ENCODE measurements around the gene AKR7A2. TPM values are rescaled to one million over a fixed set of nuclear protein-coding genes. Genes with fewer than 3 reads are reported as not detected.

The AKR7A2 gene
- total RNA-seq = 30.0 and 31.1 TPM in 2 replicates

DNA sequence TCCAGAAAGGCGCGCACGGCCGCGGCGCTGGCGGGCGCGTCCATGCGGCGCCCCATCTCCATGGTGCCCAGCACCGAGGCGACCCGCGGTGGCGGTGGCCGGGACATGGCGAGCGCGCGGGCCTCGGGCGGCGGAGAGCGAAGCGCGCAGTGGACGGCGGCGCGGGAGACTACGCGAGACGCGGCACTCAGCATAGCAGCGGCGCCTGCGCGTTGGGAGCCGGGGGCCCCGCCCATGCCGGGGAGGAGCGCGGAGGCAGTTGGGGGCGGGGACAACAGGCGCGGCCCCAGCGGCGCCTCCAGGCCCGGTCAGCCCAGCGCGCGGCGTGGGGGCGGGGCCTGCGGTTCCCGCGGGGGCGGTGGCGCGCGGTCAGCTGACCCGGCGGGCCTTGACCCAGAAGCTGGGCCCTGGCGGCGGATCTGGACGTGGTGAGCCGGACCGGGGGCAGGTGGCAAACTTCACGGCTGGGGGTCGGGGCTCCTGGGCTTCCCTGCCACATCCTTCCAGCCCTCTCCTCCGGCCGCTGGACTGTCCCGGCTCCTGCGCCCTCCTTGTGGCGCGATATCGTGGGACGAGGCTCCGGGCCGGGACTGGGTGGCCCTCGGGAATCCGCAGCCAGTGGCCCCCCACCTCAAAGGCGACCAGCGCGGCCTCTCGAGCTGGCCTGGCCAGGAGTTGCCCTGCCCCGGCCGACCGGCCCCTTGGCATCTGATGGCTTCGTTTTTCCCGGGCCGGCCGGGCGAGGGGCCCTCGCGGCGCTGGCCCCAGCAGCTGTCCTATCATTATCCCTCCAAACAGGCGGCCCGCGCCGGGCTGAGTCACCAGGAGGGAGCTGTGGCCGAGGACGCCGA lies at the start of gene AKR7A2, which contains the start of gene SLC66A1:
AKR7A2 (minus strand) TSS at position 214 of the 851 bp plus-strand sequence; CDS start at position 194, 20 bp downstream.
SLC66A1 (plus strand) TSS at position 396 of the 851 bp plus-strand sequence. CDS start 5,352 bp downstream, outside the sequence.
- no peaks in the 10 kb centered on the region for H3K9me3 Mint-ChIP-seq
- peak within 1 kb of the TSS; percentile 91 for H3K4me3 Mint-ChIP-seq
- peak; percentile 93 for DNase-seq (ENCODE audit: low spot score)
- no peaks in the 10 kb centered on the region for H3K27me3 Mint-ChIP-seq (ENCODE audit: insufficient read depth)
- peaks cover 30% of the 10 kb centered on the region for H3K4me1 Mint-ChIP-seq (ENCODE audit: low read depth)
- H3K27ac Mint-ChIP-seq = peak within 1 kb of the TSS; percentile 87
- H3K36me3 Mint-ChIP-seq (ENCODE audit: low read depth) = peaks cover 19% of the 10 kb centered on the region
- intact Hi-C loops (cut with micrococcal nuclease) = loop anchor here (1.0 to 2.0 kb wide), 5 partner anchors 29 to 284 kb away; partner anchors contain the start of gene UBR4

DNA sequence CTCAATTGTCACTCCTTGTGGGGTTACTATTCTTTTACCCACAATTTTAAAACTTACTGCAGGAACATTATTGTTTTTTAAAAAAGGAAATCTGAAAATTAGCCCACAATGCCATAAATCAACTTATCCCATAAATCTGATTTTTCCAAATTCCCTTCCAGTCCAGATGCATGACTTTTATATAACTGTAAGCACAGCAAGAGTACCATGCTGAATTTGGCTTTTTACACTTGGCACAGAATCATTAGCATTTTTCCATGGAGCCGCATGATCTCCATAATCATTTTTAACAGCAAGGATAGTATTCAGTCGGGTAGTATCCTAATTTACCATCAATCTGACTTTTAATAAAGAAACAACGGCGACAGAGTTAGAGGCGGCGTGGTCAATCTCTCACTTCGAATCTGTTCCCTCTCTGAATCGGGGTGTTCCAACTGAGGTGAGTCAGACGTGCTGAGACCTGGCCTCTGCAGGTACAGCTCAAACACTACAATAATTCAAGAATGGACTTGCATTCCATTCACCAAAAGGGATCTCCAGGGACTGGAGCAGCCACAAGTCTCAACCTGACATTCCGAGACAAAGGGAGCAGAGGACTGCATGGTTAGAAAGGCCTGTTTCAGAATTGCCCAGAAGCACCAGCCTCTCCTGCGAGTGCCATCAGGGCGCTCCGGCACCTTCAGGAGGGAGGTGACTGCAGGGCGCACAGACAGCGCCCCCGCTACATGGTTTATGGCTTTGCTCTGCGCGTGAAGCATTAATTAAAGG lies 49.1 kb upstream of the AKR7A2 start:
- H3K4me3 Mint-ChIP-seq = no peak overlapping the region
- H3K4me1 Mint-ChIP-seq (ENCODE audit: low read depth) = peaks cover 17% of the 10 kb centered on the region
- H3K27ac Mint-ChIP-seq = no peak overlapping the region
- DNase-seq (ENCODE audit: low spot score) = no peak
- H3K27me3 Mint-ChIP-seq (ENCODE audit: insufficient read depth) = no peaks in the 10 kb centered on the region
- intact Hi-C loops (cut with micrococcal nuclease) = no loop called here
- peaks cover 12% of the 10 kb centered on the region for H3K36me3 Mint-ChIP-seq (ENCODE audit: low read depth)
- H3K9me3 Mint-ChIP-seq = no peaks in the 10 kb centered on the region

DNA sequence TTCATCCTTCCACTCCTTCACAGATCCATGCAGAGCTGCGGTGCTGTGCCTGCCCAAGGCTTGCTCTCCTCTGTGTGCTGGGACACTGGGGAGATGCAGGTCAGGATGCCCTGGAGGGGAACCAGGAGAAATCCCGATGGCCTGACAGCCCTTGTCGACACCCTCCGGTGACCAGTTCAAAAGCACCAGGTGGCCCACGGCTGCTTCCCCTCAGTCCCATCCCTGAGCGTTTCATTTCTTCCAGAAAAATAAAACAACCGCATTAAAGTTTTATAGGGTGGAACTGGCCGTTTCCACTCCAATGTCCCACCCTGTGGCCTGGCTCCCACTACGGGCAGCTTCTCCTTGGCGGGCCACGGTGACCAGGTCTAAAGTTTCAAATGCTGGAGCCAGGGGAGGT lies 48.5 kb upstream of the AKR7A2 start:
- DNase-seq (ENCODE audit: low spot score) = no peak
- Mint-ChIP-seq H3K9me3 (no peaks in the 10 kb centered on the region), H3K27me3 (ENCODE audit: insufficient read depth) (no peaks in the 10 kb centered on the region), H3K4me3 (no peak overlapping the region), H3K36me3 (ENCODE audit: low read depth) (peaks cover 16% of the 10 kb centered on the region), H3K4me1 (ENCODE audit: low read depth) (peaks cover 17% of the 10 kb centered on the region), H3K27ac (no peak overlapping the region)
- intact Hi-C loops (cut with micrococcal nuclease) = no loop called here

- Mint-ChIP-seq H3K4me3 (no peak overlapping the region), H3K36me3 (ENCODE audit: low read depth) (peaks cover 17% of the 10 kb centered on the region), H3K4me1 (ENCODE audit: low read depth) (peaks cover 17% of the 10 kb centered on the region), H3K9me3 (no peaks in the 10 kb centered on the region), H3K27ac (no peak overlapping the region), H3K27me3 (ENCODE audit: insufficient read depth) (no peaks in the 10 kb centered on the region)
- no peak for DNase-seq (ENCODE audit: low spot score)
- intact Hi-C loops (cut with micrococcal nuclease) = no loop called here
Measured at GRCh38 chr1:19360016-19360415, 48.1 kb upstream of the AKR7A2 start.

GRCh38 chr1:19359357-19359756 lies 47.4 kb upstream of the AKR7A2 start:
- H3K9me3 Mint-ChIP-seq = no peaks in the 10 kb centered on the region
- no peak for DNase-seq (ENCODE audit: low spot score)
- peaks cover 17% of the 10 kb centered on the region for H3K4me1 Mint-ChIP-seq (ENCODE audit: low read depth)
- no peak overlapping the region for H3K27ac Mint-ChIP-seq
- no peak overlapping the region for H3K4me3 Mint-ChIP-seq
- intact Hi-C loops (cut with micrococcal nuclease) = no loop called here
- peaks cover 18% of the 10 kb centered on the region for H3K36me3 Mint-ChIP-seq (ENCODE audit: low read depth)
- no peaks in the 10 kb centered on the region for H3K27me3 Mint-ChIP-seq (ENCODE audit: insufficient read depth)

GRCh38 chr1:19358710-19359109 lies 46.8 kb upstream of the AKR7A2 start:
- Mint-ChIP-seq H3K4me3 (no peak overlapping the region), H3K4me1 (ENCODE audit: low read depth) (peaks cover 17% of the 10 kb centered on the region), H3K36me3 (ENCODE audit: low read depth) (peaks cover 20% of the 10 kb centered on the region), H3K27me3 (ENCODE audit: insufficient read depth) (no peaks in the 10 kb centered on the region), H3K9me3 (no peaks in the 10 kb centered on the region), H3K27ac (no peak overlapping the region)
- intact Hi-C loops (cut with micrococcal nuclease) = no loop called here
- no peak for DNase-seq (ENCODE audit: low spot score)

DNA sequence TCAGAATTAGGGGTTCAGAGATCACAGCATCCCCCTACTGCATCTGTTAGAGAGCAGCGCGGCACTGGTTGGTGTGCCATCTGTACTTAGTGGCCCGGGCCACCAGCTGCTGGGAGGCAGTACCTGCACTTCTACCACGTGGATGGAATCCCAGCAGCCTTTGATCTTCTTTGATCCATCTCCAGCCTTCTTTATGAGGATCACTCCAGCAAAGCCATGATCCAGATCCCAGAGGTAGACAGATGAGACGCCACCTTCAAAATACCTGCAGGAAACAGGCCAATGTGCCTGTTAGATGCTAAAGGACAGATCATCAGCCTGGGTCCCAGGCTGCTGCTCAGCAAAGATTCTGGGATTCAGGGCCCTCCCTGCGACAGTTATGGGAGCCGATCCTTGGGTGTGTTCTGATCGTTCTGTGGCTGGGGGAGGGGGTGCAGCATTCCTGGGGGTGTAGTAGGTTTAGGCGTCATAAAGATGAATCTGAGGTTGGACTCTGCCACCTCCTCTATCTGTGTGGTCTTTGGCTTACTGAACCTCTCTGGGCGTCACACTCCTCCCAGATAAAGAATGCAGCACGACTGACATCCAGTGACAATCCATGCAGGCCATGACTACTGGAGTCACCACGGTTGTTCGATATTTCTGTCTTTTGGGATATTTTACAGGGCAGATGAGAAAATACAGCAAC lies 45.5 kb upstream of the AKR7A2 start:
- H3K27me3 Mint-ChIP-seq (ENCODE audit: insufficient read depth) = no peaks in the 10 kb centered on the region
- H3K4me3 Mint-ChIP-seq = no peak overlapping the region
- no peaks in the 10 kb centered on the region for H3K9me3 Mint-ChIP-seq
- intact Hi-C loops (cut with micrococcal nuclease) = no loop called here
- peaks cover 21% of the 10 kb centered on the region for H3K36me3 Mint-ChIP-seq (ENCODE audit: low read depth)
- peaks cover 17% of the 10 kb centered on the region for H3K4me1 Mint-ChIP-seq (ENCODE audit: low read depth)
- peak overlapping the region; percentile 29 for H3K27ac Mint-ChIP-seq
- no peak for DNase-seq (ENCODE audit: low spot score)

GRCh38 chr1:19356266-19356665 lies 44.3 kb upstream of the AKR7A2 start:
- H3K4me3 Mint-ChIP-seq = no peak overlapping the region
- intact Hi-C loops (cut with micrococcal nuclease) = no loop called here
- H3K36me3 Mint-ChIP-seq (ENCODE audit: low read depth) = peaks cover 24% of the 10 kb centered on the region
- H3K4me1 Mint-ChIP-seq (ENCODE audit: low read depth) = peaks cover 16% of the 10 kb centered on the region
- H3K9me3 Mint-ChIP-seq = no peaks in the 10 kb centered on the region
- no peak overlapping the region for H3K27ac Mint-ChIP-seq
- H3K27me3 Mint-ChIP-seq (ENCODE audit: insufficient read depth) = no peaks in the 10 kb centered on the region
- DNase-seq (ENCODE audit: low spot score) = no peak

GRCh38 chr1:19354531-19354981 lies 42.6 kb upstream of the AKR7A2 start:
- Mint-ChIP-seq H3K4me1 (ENCODE audit: low read depth) (no peaks in the 10 kb centered on the region), H3K27me3 (ENCODE audit: insufficient read depth) (no peaks in the 10 kb centered on the region), H3K27ac (no peak overlapping the region), H3K4me3 (no peak overlapping the region), H3K36me3 (ENCODE audit: low read depth) (peaks cover 27% of the 10 kb centered on the region), H3K9me3 (no peaks in the 10 kb centered on the region)
- intact Hi-C loops (cut with micrococcal nuclease) = no loop called here
- no peak for DNase-seq (ENCODE audit: low spot score)

GRCh38 chr1:19353596-19353995 lies 41.7 kb upstream of the AKR7A2 start:
- no peaks in the 10 kb centered on the region for H3K27me3 Mint-ChIP-seq (ENCODE audit: insufficient read depth)
- no peak overlapping the region for H3K27ac Mint-ChIP-seq
- no peaks in the 10 kb centered on the region for H3K9me3 Mint-ChIP-seq

DNA sequence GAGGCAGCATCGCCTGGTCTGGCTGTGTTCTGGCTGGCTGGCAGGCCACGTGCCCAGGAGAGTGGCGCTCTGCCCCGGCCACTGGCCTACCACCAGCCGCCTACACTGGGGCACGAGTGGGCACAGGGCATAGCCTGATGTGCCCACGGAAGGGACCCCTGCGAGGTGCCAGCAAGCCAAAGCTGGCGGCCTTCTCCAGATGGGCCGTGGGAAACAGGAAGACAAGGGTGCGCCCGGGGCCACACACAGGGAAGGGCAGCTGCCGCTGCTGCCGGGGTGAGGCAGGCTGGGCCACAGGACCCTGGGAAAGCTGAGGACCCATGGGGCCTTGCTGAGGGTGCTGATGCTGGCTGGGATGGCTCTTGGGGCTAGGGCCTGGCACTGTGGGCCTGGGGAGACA lies 40.9 kb upstream of the AKR7A2 start:
- Mint-ChIP-seq H3K9me3 (no peaks in the 10 kb centered on the region), H3K36me3 (ENCODE audit: low read depth) (peaks cover 29% of the 10 kb centered on the region), H3K4me1 (ENCODE audit: low read depth) (no peaks in the 10 kb centered on the region), H3K27me3 (ENCODE audit: insufficient read depth) (no peaks in the 10 kb centered on the region), H3K4me3 (no peak overlapping the region), H3K27ac (no peak overlapping the region)
- DNase-seq (ENCODE audit: low spot score) = no peak
- intact Hi-C loops (cut with micrococcal nuclease) = no loop called here

More at GRCh38 chr1:19353596-19353995, 41.7 kb upstream of the AKR7A2 start:
- no peak for DNase-seq (ENCODE audit: low spot score)
- intact Hi-C loops (cut with micrococcal nuclease) = no loop called here
- Mint-ChIP-seq H3K4me3 (no peak overlapping the region), H3K36me3 (ENCODE audit: low read depth) (peaks cover 27% of the 10 kb centered on the region), H3K4me1 (ENCODE audit: low read depth) (no peaks in the 10 kb centered on the region)

DNA sequence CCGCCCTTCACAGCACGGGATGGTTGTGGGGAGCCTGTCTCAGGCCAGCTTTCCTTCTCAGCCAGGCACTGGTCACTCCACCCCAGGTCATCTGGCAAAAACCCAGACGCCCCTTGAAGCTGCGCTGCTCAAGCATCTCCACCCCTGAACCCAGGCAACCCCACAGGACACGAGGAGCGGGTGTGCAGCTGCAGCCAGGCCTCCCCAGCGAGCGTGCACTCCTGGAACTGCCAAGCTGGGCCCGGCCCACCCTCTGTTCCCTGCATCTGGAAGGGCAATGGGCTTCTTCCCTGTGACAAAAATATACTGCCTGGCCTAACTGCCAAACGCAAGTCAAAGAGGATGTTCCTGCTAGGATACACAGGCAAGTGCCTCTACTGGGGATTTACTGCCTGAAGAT lies 39.9 kb upstream of the AKR7A2 start:
- Mint-ChIP-seq H3K4me1 (ENCODE audit: low read depth) (no peaks in the 10 kb centered on the region), H3K9me3 (no peaks in the 10 kb centered on the region), H3K27ac (peak overlapping the region; percentile 40), H3K36me3 (ENCODE audit: low read depth) (peaks cover 24% of the 10 kb centered on the region), H3K27me3 (ENCODE audit: insufficient read depth) (no peaks in the 10 kb centered on the region), H3K4me3 (no peak overlapping the region)
- intact Hi-C loops (cut with micrococcal nuclease) = no loop called here
- no peak for DNase-seq (ENCODE audit: low spot score)
